HEK293T (cell line): Measurements from ENCODE around the gene HAUS3.

ENCODE experiments used
- CTCF ChIA-PET: fragments of 350-600 bp; formaldehyde crosslinking; extraction: SDS; loops from one replicate; lab custom pipeline; 2021; ENCODE audit warnings: antibody characterized with exemption, inconsistent platforms; lab: Yijun Ruan, JAX
- POLR2A ChIA-PET: fragments of 350-600 bp; formaldehyde crosslinking; extraction: SDS; loops from one replicate; lab custom pipeline; 2020; ENCODE audit warnings: antibody characterized with exemption, inconsistent platforms; lab: Yijun Ruan, JAX
- DNase-seq: peaks from one replicate; pipeline ENCODE4 v3.0.0; 2012; ENCODE audit warnings: mixed read lengths; ENCODE audit errors: extremely low spot score
- ARNT ChIP-seq: fragments of 450-650 bp; IDR thresholded peaks from 2 replicates; pipeline ENCODE4 v1.6.1; 2017; ENCODE audit warnings: mild to moderate bottlenecking
- BHLHE40 ChIP-seq: fragments of 450-650 bp; IDR thresholded peaks from 2 replicates; pipeline ENCODE4 v1.6.1; 2016; ENCODE audit warnings: mild to moderate bottlenecking, moderate library complexity, borderline replicate concordance
- CTBP1 ChIP-seq: fragments of 450-650 bp; IDR thresholded peaks from 2 replicates; pipeline ENCODE4 v1.6.1; 2016; ENCODE audit warnings: borderline replicate concordance
- ELF4 ChIP-seq: fragments of 450-650 bp; IDR thresholded peaks from 2 replicates; pipeline ENCODE4 v1.6.1; 2017; ENCODE audit warnings: antibody characterized with exemption
- FOXA1 ChIP-seq: fragments of 450-650 bp; IDR thresholded peaks from 2 replicates; pipeline ENCODE4 v1.6.1; 2016; ENCODE audit warnings: mild to moderate bottlenecking
- FOXK2 ChIP-seq: fragments of 450-650 bp; IDR thresholded peaks from 2 replicates; pipeline ENCODE4 v1.6.1; 2016; ENCODE audit warnings: mild to moderate bottlenecking
- FOXM1 ChIP-seq: fragments of 450-650 bp; IDR thresholded peaks from 2 replicates; pipeline ENCODE4 v1.6.1; 2017; ENCODE audit warnings: mild to moderate bottlenecking, borderline replicate concordance
- HDGF ChIP-seq: fragments of 450-650 bp; IDR thresholded peaks from 2 replicates; pipeline ENCODE4 v1.6.1; 2017; ENCODE audit warnings: antibody characterized with exemption, borderline replicate concordance
- L3MBTL2 ChIP-seq: fragments of 450-650 bp; conservative IDR thresholded peaks from 2 replicates; pipeline ENCODE4 v1.6.1; 2016; ENCODE audit warnings: mild to moderate bottlenecking
- LEF1 ChIP-seq: fragments of 450-650 bp; IDR thresholded peaks from 2 replicates; pipeline ENCODE4 v1.6.1; 2017; ENCODE audit warnings: mild to moderate bottlenecking, borderline replicate concordance
- NFRKB ChIP-seq: fragments of 450-650 bp; IDR thresholded peaks from 2 replicates; pipeline ENCODE4 v1.6.1; 2016; ENCODE audit warnings: mild to moderate bottlenecking, moderate library complexity
- SP1 ChIP-seq: fragments of 450-650 bp; IDR thresholded peaks from 2 replicates; pipeline ENCODE4 v1.6.1; 2017
- SUZ12 ChIP-seq: fragments of 450-650 bp; IDR thresholded peaks from 2 replicates; pipeline ENCODE4 v1.6.1; 2016; ENCODE audit warnings: mild to moderate bottlenecking
- TARDBP ChIP-seq: fragments of 450-650 bp; IDR thresholded peaks from 2 replicates; pipeline ENCODE4 v1.6.1; 2016
- ZNF384 ChIP-seq: fragments of 450-650 bp; IDR thresholded peaks from 2 replicates; pipeline ENCODE4 v1.6.1; 2016
- TF ChIP-seq, protein P1 (sequence below): fragments of 450-650 bp; IDR thresholded peaks from 2 replicates; pipeline ENCODE4 v1.6.1; 2016

Gene HAUS3

DNA sequence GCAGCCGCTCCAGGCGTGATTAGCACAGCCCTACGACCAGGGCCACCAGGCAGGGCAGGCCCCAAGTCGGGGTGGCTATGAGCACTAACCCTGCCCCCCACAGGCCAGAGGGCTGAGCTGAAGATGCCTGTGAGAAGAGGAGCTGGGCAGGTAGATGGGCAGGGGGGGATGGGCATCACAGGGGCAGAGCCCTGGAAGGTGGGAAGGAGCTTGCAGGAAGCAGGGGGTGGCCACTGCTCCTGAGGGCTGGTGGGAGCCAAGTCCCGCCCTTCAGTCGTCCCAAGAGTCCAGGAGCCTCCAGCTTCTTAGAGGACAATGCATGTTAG is 27.2 kb upstream of the HAUS3 start:
- ChIA-PET POLR2A (no interaction called here), CTCF (no interaction called here)

DNA sequence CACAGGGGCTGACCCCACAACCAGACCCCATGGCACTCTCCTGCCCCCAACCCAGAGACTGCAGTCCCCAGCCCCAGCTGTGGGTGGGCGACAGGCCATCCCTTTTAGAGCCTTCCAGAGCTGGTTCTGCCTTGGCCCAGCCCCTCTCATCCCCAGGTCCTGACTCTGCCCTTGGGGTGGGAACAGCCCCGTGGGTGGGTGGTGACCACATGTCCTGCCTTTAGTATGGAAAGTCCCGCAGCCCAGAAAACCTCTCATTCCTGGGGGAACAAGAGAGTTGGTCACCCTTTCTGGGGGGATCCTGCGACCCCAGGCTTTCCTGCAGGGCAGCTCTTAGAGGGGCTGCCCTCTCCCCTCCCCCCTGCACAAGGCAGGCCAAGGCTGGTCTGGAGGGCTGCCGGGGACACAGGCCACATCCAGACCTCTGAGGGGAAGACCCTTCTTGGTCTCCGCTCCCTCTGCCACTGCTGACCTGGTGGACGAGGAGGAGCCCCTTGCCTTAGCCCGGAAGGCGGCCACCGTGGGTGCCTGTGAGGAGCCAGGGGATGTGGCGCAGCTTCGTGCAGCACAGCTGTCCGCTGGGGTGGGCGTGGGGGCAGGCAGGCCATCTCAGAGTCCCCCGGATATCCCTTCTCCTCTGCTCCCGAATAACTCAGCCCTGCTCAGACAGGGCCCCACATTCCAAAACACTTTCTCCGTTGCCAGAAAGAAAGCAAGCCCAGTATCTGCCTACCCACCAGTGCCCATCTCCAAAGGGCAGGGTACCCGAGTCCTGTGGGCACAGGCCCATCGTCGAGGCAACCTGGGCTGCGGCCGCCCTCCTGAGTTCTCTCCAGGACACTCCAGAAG is 26.7 kb upstream of the HAUS3 start:
- CTCF ChIA-PET, result interaction anchor here (0.6 kb wide), 1 partner anchor 90 kb away, joined by 3 read pairs; no protein-coding TSS in a partner anchor
- DNase-seq, result no peak
- no peak for TF ChIP-seq FOXM1
- no peak for TF ChIP-seq LEF1
- TF ChIP-seq TARDBP, result no peak
- no peak for TF ChIP-seq SP1
- no peak for TF ChIP-seq ARNT
- no peak for TF ChIP-seq NFRKB
- no peak for TF ChIP-seq HDGF
- no peak for TF ChIP-seq SUZ12
- no peak for TF ChIP-seq L3MBTL2
- TF ChIP-seq ZNF384, result no peak
- no peak for TF ChIP-seq FOXK2
- TF ChIP-seq, protein P1, sequence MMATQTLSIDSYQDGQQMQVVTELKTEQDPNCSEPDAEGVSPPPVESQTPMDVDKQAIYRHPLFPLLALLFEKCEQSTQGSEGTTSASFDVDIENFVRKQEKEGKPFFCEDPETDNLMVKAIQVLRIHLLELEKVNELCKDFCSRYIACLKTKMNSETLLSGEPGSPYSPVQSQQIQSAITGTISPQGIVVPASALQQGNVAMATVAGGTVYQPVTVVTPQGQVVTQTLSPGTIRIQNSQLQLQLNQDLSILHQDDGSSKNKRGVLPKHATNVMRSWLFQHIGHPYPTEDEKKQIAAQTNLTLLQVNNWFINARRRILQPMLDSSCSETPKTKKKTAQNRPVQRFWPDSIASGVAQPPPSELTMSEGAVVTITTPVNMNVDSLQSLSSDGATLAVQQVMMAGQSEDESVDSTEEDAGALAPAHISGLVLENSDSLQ, result no peak
- TF ChIP-seq BHLHE40, result no peak
- TF ChIP-seq ELF4, result no peak
- no peak for TF ChIP-seq CTBP1
- TF ChIP-seq FOXA1, result no peak
- POLR2A ChIA-PET, result no interaction called here

More for the DNA sequence above, 27.2 kb upstream of the HAUS3 start:
- no peak for TF ChIP-seq SP1
- TF ChIP-seq TARDBP, result no peak
- TF ChIP-seq CTBP1, result no peak
- no peak for TF ChIP-seq BHLHE40
- TF ChIP-seq FOXK2, result no peak
- TF ChIP-seq NFRKB, result no peak
- TF ChIP-seq ARNT, result no peak
- no peak for TF ChIP-seq LEF1
- no peak for TF ChIP-seq SUZ12
- TF ChIP-seq FOXA1, result no peak
- TF ChIP-seq HDGF, result no peak
- DNase-seq, result no peak

DNA sequence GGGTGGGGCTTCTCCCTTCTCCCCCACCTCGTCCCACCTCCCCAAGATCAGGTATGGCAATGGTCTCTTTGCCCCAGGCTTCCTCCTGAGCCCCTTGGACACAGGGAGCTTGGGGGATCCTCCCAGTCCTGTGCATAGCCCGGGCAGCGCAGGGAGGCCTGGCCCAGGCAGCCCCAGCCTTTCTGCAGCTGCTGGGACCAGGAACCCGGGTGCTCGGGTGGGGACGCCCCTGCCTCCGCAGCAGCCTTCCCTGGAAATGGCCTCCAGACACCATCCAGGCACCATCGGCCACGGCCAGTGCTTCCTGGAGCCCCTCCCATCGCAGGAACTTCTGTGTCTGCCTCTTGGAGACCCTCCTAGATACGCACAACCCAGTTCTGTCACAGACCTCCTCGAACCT is 25.9 kb upstream of the HAUS3 start:
- TF ChIP-seq BHLHE40, result no peak
- no peak for TF ChIP-seq ELF4
- TF ChIP-seq, protein P1, result no peak
- no peak for TF ChIP-seq SUZ12
- no peak for TF ChIP-seq FOXA1
- TF ChIP-seq FOXM1, result no peak
- TF ChIP-seq HDGF, result no peak
- TF ChIP-seq CTBP1, result no peak
- TF ChIP-seq L3MBTL2, result no peak
- no peak for TF ChIP-seq TARDBP
- ChIA-PET POLR2A (no interaction called here), CTCF (interaction anchor here (0.6 kb wide), 1 partner anchor 89 kb away, joined by 3 read pairs; no protein-coding TSS in a partner anchor)
- DNase-seq, result no peak

DNA sequence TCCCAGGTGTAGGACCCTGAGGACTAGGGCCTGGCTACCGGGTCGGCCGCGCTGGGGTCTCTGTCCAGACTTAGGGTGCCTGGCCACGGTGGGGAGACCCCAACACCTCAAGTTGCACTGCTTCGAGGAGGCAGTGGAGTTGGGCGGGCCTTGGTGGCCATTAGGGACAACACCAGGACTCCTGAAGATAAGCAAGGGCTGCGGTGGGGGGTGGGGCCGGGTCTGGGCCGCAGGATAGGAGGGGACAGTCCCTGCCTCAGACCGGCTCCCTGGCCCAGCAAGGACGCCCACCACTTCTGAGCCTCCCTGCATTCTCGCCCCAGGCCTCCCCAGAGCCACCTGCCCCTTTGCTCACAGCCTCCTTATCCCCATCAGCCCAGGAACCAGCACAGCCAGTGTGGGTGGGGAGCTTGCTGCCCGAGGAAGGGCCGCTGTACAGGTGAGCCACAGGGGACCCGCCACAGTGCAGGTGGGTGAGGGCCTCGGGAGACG is 25.4 kb upstream of the HAUS3 start:
- TF ChIP-seq HDGF (no peak), CTBP1 (no peak), L3MBTL2 (no peak), ZNF384 (no peak), NFRKB (no peak), ELF4 (no peak), BHLHE40 (no peak), FOXM1 (no peak), TARDBP (no peak), SP1 (no peak), ARNT (no peak), SUZ12 (no peak), LEF1 (no peak), FOXK2 (no peak)
- TF ChIP-seq, protein P1, result no peak
- ChIA-PET POLR2A (no interaction called here), CTCF (no interaction called here)
- DNase-seq, result no peak

DNA sequence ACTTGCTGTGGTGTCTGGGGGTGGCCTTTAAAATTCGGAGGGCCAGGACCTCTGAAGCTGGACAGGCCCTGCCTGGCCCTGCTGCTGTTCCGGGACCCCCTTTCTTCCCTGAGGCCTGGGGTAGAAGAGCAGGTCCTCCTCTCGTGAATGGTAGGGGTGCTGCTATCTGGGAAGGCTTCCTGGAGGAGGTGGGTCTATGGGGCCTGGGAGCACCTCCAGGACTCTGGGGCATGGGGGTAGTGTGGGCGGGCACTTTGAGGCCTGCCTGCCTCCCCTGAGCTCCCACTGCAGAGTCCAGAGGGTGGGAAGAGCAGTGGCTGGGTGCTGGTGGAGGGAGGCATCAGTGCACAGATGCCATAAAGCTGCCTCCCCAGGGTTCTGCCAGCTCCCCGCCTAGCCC is 24.9 kb upstream of the HAUS3 start:
- DNase-seq, result no peak
- TF ChIP-seq NFRKB, result no peak
- TF ChIP-seq ZNF384, result no peak
- no peak for TF ChIP-seq HDGF
- no peak for TF ChIP-seq CTBP1
- TF ChIP-seq TARDBP, result no peak
- no peak for TF ChIP-seq SUZ12
- TF ChIP-seq LEF1, result no peak
- no peak for TF ChIP-seq FOXK2
- ChIA-PET CTCF (no interaction called here), POLR2A (no interaction called here)

DNA sequence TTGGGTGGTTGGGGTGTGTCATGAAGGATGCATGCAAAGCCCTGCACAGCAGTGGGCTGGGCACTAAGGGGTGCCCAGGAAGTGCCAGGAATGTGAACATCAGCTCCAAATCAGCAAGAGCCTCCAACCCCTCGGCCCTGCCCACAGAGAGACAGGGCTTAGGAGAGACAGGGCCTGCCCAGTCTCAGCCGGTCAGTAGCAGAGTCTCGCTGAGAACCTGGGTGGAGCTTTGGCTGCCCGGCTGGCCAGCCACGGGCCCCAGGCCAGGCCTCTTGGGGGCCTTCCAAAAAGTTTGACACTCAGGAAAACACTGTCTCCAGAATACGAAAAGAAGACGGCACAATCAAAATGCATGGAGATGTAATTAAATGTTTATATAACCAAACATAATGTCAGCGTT is 24.3 kb upstream of the HAUS3 start:
- no peak for DNase-seq
- ChIA-PET POLR2A (no interaction called here), CTCF (no interaction called here)
- no peak for TF ChIP-seq HDGF
- no peak for TF ChIP-seq TARDBP
- TF ChIP-seq FOXA1, result no peak
- no peak for TF ChIP-seq LEF1
- no peak for TF ChIP-seq NFRKB
- no peak for TF ChIP-seq FOXK2
- TF ChIP-seq CTBP1, result no peak
- TF ChIP-seq, protein P1, result no peak
- TF ChIP-seq L3MBTL2, result no peak
- no peak for TF ChIP-seq ZNF384
- TF ChIP-seq ELF4, result no peak
- no peak for TF ChIP-seq SUZ12
- no peak for TF ChIP-seq ARNT
- no peak for TF ChIP-seq FOXM1
